ENCODE data around the gene HSD3B2.

DNA sequence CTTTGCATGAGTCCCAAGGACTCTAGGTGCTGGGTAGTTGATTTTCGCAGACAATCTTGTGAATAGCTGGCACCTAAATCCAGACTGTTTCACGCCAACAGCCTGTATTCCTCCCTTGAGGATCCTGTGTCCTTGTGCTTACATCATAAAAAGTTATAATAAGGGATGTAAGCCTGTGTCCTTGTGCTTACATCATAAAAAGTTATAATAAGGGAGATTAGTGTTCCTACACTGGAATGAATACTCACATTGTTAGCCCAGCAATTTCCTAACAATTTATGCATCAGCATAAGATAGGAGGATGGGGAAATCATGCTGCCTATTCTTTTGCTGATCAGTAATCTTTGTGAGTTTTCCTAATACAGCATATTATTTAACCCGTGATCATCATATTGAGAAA is 4.0 kb upstream of the HSD3B2 start:
- TF ChIP-seq CTCF (IDR thresholded peaks at IDR 0.05; ENCODE audit: poor library complexity, severe bottlenecking) (no peak), EZH2 (IDR thresholded peaks at IDR 0.05; ENCODE audit: borderline replicate concordance, insufficient read depth, low read length, poor library complexity, severe bottlenecking) (no peak), RAD21 (conservative IDR thresholded peaks at IDR 0.05) (no peak), TAF1 (IDR thresholded peaks at IDR 0.05; ENCODE audit: low read depth) (no peak)
